ENCODE measurements around the gene TFCP2.
"Not testable (repeated sequence)": the region's sequence is repeated elsewhere in the genome, so short reads cannot be mapped to it uniquely, and the experiment has no call there.

Gene TFCP2

GRCh38 chr12:51082561-51083125 is 90.3 kb downstream of the TFCP2 start:
- no peak for DNase-seq (ENCODE audit: low read depth in 2 of 2)

DNA sequence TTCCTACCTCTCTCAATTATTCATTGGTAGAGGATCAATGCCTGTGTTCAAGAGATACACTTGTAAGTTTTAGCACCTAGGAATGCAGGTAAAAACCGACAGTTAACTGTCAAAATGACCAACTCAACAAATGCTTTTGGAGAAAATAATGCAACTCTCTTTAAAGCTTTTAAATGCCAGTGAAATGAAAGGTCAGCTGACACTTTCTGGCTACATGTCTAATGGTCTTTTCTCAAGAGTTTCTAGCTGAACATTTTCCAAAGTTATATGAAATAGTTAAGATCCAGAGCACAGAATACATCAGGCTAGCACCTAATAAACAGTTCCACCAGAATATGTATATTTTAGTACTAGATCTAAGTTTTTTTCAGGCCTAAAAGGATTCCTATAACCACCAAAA is 91.5 kb downstream of the TFCP2 start:
- DNase-seq (ENCODE audit: low read depth in 2 of 2), result no peak

DNA sequence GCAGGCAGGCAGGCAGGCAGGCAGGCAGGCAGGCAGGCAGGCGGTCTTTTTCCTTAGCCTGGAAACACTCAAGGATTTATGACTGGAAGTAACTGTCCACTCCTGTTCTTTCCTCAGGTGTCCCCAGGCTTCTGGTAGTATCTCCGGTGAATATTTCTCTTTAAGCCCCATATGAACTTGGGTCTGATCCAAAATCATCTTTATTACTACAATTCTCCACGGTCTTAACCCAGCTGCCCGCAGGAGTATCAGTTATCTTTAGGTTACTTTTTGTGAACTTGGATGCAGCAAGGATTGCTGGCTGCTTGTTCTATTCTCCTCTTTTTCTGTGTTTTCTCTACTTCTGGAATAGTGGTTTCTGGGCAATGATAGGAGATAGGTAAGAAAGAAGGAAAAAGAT is 92.8 kb downstream of the TFCP2 start:
- DNase-seq (ENCODE audit: low read depth in 2 of 2), result no peak

DNA sequence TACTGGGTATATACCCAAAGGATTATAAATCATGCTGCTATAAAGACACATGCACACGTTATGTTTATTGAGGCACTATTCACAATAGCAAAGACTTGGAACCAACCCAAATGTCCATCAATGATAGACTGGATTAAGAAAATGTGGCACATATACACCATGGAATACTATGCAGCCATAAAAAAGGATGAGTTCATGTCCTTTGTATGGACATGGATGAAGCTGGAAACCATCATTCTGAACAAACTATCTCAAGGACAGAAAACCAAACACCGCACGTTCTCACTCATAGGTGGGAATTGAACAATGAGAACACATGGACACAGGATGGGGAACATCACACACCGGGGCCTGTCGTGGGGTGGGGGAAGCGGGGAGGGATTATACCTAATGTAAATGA is 94.1 kb downstream of the TFCP2 start:
- not testable (repeated sequence) for DNase-seq (ENCODE audit: low read depth in 2 of 2)

GRCh38 chr12:51078346-51078745 is 94.6 kb downstream of the TFCP2 start:
- not testable (repeated sequence) for DNase-seq (ENCODE audit: low read depth in 2 of 2)

DNA sequence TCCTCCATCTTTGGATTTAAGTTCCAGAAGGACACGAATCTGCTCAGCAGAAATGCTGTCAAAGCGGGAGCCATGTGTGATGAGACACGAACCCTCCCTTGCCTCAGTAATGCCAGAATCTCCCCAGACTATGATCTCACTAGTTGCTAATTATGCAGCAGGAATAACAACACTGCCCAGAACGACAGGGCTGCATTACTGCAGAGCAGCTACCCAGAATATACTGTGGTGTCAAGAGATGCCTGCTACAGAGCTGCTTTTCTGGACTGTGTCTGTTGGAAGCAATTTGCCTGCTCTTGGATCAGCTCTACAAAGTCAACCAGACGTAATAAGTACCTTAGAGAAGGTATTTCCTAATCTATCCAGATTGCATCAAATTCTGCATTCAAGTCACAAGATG is 95.0 kb downstream of the TFCP2 start:
- DNase-seq (ENCODE audit: low read depth in 2 of 2), result no peak

DNA sequence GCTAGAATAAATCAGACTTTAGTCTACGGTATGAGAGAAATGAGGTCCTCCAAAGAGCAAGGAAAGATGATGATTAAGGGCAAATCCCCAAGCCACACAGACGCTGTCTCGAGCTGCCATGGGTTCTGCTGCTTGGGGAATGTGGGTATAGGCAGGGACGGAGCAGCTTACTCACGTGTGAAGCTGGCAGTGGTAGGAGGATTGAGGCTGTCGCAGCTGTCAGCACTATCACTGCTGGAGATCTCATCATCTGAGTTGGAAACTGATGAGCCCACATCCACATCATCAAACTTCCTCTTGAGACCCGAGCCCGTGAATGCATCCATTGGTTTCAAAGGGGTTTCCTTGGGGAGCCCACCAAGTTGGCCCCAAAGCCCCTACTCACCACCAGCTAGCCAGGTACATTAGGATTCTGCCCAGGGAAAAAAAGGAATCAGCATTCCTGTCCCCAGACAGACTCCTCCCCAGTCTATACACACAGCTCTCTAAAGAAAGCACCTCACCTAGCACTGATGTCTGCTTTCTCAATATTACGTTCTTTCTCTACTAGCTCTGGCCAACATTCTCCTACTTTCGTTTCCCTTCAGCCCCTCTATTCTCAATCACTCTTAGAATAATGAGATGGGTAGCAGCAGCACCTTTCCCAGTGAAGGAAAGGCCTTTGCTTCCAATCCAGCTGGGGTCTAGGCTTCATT is 96.6 kb downstream of the TFCP2 start:
- DNase-seq (ENCODE audit: low read depth in 2 of 2), result no peak

GRCh38 chr12:51075390-51075789 is 97.5 kb downstream of the TFCP2 start:
- DNase-seq (ENCODE audit: low read depth in 2 of 2), result no peak

DNA sequence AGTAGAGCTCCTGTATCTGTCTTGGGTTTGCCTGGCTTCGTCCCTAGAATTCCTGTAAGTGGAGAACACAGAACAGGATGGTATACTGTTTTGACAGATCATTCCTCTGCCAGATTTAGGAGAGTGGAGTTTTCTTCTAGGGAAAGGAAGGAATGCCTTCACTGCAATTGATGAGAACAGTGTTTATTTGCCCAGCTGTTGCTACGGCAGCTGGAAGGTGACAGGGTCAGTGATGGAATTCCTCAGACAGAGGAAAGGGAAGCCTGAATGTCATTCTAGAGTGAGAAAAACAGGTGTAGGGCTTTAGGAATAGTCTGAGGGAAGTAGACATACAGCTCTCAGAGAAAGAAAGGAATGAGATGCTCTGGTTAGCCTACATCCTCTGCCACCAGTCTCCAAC is 101.3 kb downstream of the TFCP2 start:
- no peak for DNase-seq (ENCODE audit: low read depth in 2 of 2)

DNA sequence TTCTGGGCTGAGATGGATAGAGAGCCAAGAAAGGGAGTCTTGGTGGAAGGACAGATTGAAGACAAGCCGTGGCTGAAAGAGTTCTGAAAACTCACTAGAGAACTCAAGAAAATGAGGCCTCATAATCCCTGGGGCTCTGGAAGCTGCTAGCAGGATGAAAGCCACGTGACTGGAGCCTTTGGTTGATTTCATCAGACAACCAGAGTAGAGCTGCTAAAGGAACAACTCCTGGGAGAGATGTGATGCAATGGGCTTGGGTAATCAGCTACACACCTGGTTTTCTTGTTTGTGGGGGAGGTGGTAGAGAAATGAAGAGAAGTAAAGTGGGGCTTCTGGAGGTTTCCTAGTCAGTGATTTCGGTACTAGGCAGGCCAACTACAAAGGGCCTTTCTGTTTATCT is 102.9 kb downstream of the TFCP2 start:
- no peak for DNase-seq (ENCODE audit: low read depth in 2 of 2)

GRCh38 chr12:51067771-51068170 is 105.2 kb downstream of the TFCP2 start:
- DNase-seq (ENCODE audit: low read depth in 2 of 2), result no peak

- DNase-seq (ENCODE audit: low read depth in 2 of 2), result no peak
These were observed 105.7 kb downstream of the TFCP2 start for GRCh38 chr12:51067229-51067628.

- DNase-seq (ENCODE audit: low read depth in 2 of 2), result no peak
These were observed 107.4 kb downstream of the TFCP2 start for GRCh38 chr12:51065530-51065929.

GRCh38 chr12:51062631-51063397 is 110.1 kb downstream of the TFCP2 start:
- no peak for DNase-seq (ENCODE audit: low read depth in 2 of 2)

DNA sequence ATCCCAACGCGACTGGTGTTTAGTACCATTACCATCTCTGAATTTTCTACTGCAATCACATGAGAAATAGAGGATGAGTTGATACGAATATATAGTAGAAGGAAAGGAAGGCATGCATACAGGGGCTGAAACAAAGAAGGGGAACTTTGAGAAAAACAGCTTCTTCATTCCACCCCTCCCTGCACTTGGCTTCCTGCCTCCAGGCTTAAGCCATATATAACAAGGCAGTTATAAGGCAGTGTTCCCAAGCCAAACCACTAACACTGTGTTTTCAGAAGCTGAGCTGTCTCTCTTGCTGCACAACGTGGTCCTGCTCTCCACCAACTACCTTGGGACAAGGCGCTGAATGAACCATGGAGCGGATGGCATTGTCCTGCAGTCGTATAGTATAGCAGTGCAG is 113.8 kb downstream of the TFCP2 start:
- no peak for DNase-seq (ENCODE audit: low read depth in 2 of 2)

DNA sequence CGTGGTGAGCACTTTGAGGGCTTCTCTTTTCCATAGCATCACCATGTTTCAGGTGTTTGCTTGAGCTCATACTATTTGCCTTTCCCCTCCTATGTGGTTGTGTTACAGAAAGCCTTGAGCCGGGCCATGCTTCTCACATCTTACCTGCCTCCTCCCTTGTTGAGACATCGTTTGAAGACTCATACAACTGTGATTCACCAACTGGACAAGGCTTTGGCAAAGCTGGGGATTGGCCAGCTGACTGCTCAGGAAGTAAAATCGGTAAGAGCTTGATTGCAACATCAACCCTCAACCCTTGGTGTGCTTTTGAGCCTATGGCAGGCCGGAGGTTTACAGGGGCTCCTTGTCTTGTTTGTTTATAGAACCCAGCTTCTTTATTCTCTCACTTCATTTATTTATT is 116.7 kb downstream of the TFCP2 start:
- no peak for DNase-seq (ENCODE audit: low read depth in 2 of 2)

DNA sequence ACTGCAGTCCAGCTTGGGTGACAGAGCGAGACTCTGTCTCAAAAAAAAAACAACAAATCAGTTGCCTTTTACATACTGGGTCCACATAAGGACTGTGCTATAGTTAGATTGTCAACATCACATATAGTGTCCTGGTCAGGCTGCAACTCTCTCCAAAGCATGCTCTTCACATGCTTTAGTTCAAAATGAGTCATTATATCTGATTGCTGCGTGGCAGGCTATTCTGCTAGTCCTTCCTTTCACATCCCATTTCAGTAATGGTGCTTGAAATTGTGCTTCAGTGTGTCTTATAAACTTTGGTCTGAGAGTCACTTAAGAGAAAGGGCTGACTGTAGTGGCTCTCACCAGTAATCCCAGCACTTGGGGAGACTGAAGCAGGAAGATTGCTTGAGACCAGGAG is 117.9 kb downstream of the TFCP2 start:
- DNase-seq (ENCODE audit: low read depth in 2 of 2), result no peak

DNA sequence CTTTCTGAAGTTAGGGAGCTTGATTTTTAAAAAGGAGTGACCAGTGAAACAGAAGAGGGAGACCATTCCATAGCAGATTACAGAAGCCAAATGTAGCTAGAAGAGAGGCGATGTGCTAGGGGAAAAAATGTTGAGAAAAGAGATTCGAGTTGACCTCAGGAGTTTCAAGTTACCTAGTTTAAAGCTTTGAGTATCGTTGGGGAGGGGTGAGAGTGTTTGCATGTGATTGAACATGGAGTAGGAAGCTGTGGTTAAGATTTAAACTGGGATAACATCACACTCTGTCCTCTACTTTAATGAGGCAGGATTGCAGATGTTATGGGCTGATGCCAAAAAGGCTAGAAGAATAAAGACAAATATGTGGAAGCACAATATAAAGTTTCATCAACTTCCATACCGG is 121.1 kb downstream of the TFCP2 start:
- DNase-seq (ENCODE audit: low read depth in 2 of 2), result no peak

DNA sequence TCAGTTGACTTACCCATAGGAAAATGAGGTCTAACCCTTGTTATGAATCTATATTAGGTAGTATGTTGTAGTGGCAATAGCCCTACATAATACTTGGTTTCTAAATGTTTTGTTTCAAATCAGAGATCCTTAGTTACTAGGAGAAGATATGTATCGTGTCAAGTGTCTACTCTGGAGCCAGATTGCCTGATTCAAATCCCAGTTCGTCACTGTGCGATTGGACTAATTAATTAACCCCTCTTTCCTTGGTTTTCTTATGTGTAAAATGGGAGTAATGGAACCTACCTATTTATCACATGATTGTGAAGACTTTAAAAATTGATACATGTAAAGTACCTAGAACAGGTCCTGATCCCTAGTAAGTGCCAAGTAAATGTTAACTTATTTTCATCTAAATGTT is 123.4 kb downstream of the TFCP2 start:
- DNase-seq (ENCODE audit: low read depth in 2 of 2), result no peak

GRCh38 chr12:51048661-51049251 is 124.2 kb downstream of the TFCP2 start:
- DNase-seq (ENCODE audit: low read depth in 2 of 2), result no peak

- peak; percentile 75 to 76 for DNase-seq (ENCODE audit: low read depth in 2 of 2)
These were observed 125.0 kb downstream of the TFCP2 start, which contains the start of gene LETMD1 for GRCh38 chr12:51047655-51048540. Gene LETMD1 (plus strand): TSS chr12:51048327. CDS start chr12:51048357, 30 bp downstream.
